Endodermal cell (in vitro differentiated cells): ENCODE results near the gene FCRLB. TPM values are rescaled to one million over a fixed set of nuclear protein-coding genes. Genes with fewer than 3 reads are reported as not detected.
A peak's percentile ranks its signal among the peaks of the same experiment; 100 is the strongest.

Source experiments
- DNase-seq: peaks from one replicate; pipeline ENCODE4 v3.0.0-alpha.2; 2017
- H3K27ac ChIP-seq: 2 replicates; pipeline ENCODE4 v1.5.1; 2013; ENCODE audit warnings: mild to moderate bottlenecking, low read depth, low read length, moderate library complexity
- H3K27me3 ChIP-seq: 2 replicates; pipeline ENCODE4 v1.6.1; 2013; ENCODE audit warnings: mild to moderate bottlenecking, low read length, moderate library complexity; ENCODE audit not compliant: insufficient read depth, control insufficient read depth, poor library complexity, severe bottlenecking
- H3K36me3 ChIP-seq: 2 replicates; pipeline ENCODE4 v1.7.0; 2013; ENCODE audit warnings: mild to moderate bottlenecking, low read length, moderate library complexity; ENCODE audit not compliant: control insufficient read depth, insufficient read depth
- H3K4me1 ChIP-seq: one replicate; pipeline ENCODE4 v1.7.0; 2013; ENCODE audit warnings: low read length; ENCODE audit not compliant: control insufficient read depth, insufficient read depth
- H3K4me3 ChIP-seq: 2 replicates; pipeline ENCODE4 v1.5.1; 2013; ENCODE audit warnings: mild to moderate bottlenecking, low read length, moderate library complexity
- H3K9ac ChIP-seq: 2 replicates; pipeline ENCODE4 v1.6.1; 2013; ENCODE audit warnings: mild to moderate bottlenecking, low read length, moderate library complexity; ENCODE audit not compliant: poor library complexity, severe bottlenecking; ENCODE audit errors: extremely low read depth
- H3K9me3 ChIP-seq: 2 replicates; pipeline ENCODE4 v1.6.1; 2013; ENCODE audit warnings: mild to moderate bottlenecking, low read length, moderate library complexity; ENCODE audit not compliant: control insufficient read depth
- H3K27ac Mint-ChIP-seq: 2 replicates; pipeline ENCODE4 v1.8.0; 2020; ENCODE audit warnings: mixed read lengths
- H3K27me3 Mint-ChIP-seq: 2 replicates; pipeline ENCODE4 v1.8.0; 2021; ENCODE audit warnings: mild to moderate bottlenecking, mixed read lengths; ENCODE audit not compliant: insufficient read depth
- H3K36me3 Mint-ChIP-seq: 2 replicates; pipeline ENCODE4 v1.8.0; 2020; ENCODE audit warnings: low read depth, mixed read lengths
- H3K4me1 Mint-ChIP-seq: 2 replicates; pipeline ENCODE4 v1.8.0; 2020; ENCODE audit warnings: mixed read lengths
- H3K4me3 Mint-ChIP-seq: 2 replicates; pipeline ENCODE4 v1.8.0; 2020; ENCODE audit warnings: mild to moderate bottlenecking, moderate library complexity, mixed read lengths
- H3K9me3 Mint-ChIP-seq: 2 replicates; pipeline ENCODE4 v1.8.0; 2020; ENCODE audit warnings: mild to moderate bottlenecking, mixed read lengths
- CTCF ChIP-seq: fragments of 200-600 bp; sonication (generic); conservative IDR thresholded peaks from 2 replicates; pipeline ENCODE4 v1.5.0; 2021; ENCODE audit warnings: antibody characterized with exemption, mild to moderate bottlenecking
- WGBS, 2 experiments: methylation state at CpG; one replicate each; pipeline versions ENCODE4 v1.1.5 to v1.1.7; 2013; ENCODE audit warnings: missing lambda C conversion rate in 2 of 2, mixed read lengths in 1 of 2; ENCODE audit not compliant: insufficient coverage in 1 of 2, insufficient read length in 1 of 2; 5-methylcytosine and 5-hydroxymethylcytosine counted together
- total RNA-seq, 2 donors: library from RNA; stranded (reverse); fragmentation: NEBNext Ultra II Directional in 1 of 2; extraction: Animal tissue kit (Norgen Biotek cat#: 25700) in 1 of 2; gene quantifications; 2 replicates in 1 of 2; 3 replicates in 1 of 2; pipeline ENCODE4 v1.2.1, GENCODE V29; 2021

FCRLB gene
- total RNA-seq, 2 donors from 2014 or later = 0.22 to 0.51 TPM

DNA sequence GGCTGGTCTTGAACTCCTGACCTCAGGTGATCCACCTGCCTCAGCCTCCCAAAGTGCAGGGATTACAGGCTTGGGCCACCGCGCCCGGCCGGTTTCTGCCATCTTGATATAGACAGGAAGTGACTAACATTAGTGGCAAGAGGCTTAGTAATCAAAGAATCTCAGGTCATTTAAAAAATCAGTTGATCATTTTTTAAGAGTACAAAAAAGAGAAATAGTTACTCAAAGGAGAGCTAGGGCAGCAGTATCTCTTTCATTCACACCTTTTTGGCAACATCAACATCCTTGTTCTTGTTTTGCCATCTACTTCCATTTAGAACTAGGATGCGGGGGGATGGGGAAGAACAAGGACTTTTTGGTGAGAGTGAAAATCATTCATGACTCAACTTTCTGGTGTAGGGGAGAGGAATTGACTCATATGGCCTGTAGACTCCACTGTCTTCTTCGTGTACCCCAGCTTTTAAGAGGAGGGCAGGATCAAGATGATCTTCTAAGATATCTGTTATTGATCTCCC lies 8.8 kb downstream of the FCRLB start:
- Mint-ChIP-seq H3K9me3 (no peaks in the 10 kb centered on the region), H3K36me3 (no peaks in the 10 kb centered on the region), H3K27ac (no peak overlapping the region), H3K27me3 (peaks cover 72% of the 10 kb centered on the region), H3K4me1 (peaks cover 33% of the 10 kb centered on the region), H3K4me3 (no peak overlapping the region)
- no peak for DNase-seq
- H3K36me3 ChIP-seq = no peaks in the 10 kb centered on the region
- no peak overlapping the region for H3K4me3 ChIP-seq
- no peaks in the 10 kb centered on the region for H3K9me3 ChIP-seq
- 92 to 94% methylated on average over 6 of the region's 6 CpGs for WGBS, 2 experiments
- H3K27me3 ChIP-seq = peaks cover 61% of the 10 kb centered on the region
- no peak overlapping the region for H3K27ac ChIP-seq
- peaks cover 16% of the 10 kb centered on the region for H3K4me1 ChIP-seq
- TF ChIP-seq CTCF = no peak
- H3K9ac ChIP-seq = no peak overlapping the region

DNA sequence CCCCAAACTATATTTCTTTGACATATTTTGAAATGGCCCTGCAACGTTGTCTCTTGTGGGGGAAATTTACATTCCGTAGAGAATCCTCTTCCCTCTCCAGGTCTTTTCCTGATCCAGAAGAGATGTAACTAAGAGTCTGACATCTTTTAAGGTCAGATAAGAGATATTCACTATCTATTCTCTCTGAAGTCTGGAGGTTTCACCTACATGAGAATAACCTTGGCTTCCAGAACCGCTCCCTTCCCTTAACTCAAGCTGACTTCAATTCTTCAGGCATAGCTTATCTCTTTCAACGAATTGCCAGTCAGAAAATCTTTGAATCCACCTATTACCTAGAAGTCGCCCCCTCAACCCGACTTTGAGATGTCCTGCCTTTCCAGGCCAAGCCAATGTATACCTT lies 9.9 kb downstream of the FCRLB start:
- Histone ChIP-seq H3K9ac (no peak overlapping the region), H3K27ac (no peak overlapping the region), H3K36me3 (no peaks in the 10 kb centered on the region), H3K4me3 (no peak overlapping the region), H3K4me1 (peaks cover 22% of the 10 kb centered on the region), H3K27me3 (peaks cover 50% of the 10 kb centered on the region), H3K9me3 (no peaks in the 10 kb centered on the region)
- H3K27ac Mint-ChIP-seq = no peak overlapping the region
- H3K36me3 Mint-ChIP-seq = no peaks in the 10 kb centered on the region
- no peak overlapping the region for H3K4me3 Mint-ChIP-seq
- peaks cover 61% of the 10 kb centered on the region for H3K27me3 Mint-ChIP-seq
- H3K4me1 Mint-ChIP-seq = peaks cover 36% of the 10 kb centered on the region
- H3K9me3 Mint-ChIP-seq = no peaks in the 10 kb centered on the region
- no peak for DNase-seq
- 71 to 100% methylated on average over 2 to 6 of the region's 6 CpGs for WGBS, 2 experiments
- no peak for TF ChIP-seq CTCF

DNA sequence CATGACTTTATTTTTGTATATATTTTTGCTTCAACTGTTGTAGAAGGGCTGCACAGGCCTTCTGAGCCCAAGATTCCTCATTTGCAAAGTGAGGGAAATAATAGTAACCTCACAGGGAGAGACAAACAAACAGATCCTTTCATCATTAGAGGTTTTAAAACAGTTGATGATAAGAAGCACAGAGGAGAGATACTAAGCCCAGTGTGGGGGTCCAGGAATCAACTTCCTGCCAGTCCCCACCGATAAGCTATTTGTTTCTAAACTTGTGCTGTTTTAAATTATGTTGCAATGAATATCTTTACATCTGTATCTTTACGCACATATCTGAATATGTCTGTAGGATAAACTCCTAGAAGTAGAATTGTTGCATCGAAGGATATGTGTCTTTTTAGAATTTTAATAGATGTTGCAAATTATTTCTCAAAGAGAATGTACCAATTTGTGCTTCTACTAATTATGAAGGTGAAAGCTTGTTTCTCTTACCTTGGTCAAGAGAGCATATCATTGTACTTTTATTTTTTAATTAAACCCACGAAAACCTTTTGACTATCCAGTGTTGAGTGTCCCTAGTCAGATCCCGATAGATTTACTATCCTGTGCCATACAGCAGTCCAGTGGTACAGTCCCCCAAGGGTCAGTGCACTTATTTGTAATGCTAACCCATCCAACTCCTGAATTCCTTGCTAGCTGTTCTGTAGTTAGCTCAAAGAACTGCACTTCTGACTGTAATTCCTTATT lies 10.8 kb downstream of the FCRLB start:
- Mint-ChIP-seq H3K36me3 (no peaks in the 10 kb centered on the region), H3K9me3 (no peaks in the 10 kb centered on the region), H3K27me3 (peaks cover 60% of the 10 kb centered on the region), H3K27ac (no peak overlapping the region), H3K4me3 (peak overlapping the region; percentile 7), H3K4me1 (peaks cover 39% of the 10 kb centered on the region)
- no peak overlapping the region for H3K4me3 ChIP-seq
- no peak overlapping the region for H3K27ac ChIP-seq
- no peak for DNase-seq
- no peak overlapping the region for H3K9ac ChIP-seq
- H3K9me3 ChIP-seq = no peaks in the 10 kb centered on the region
- no peaks in the 10 kb centered on the region for H3K36me3 ChIP-seq
- peaks cover 47% of the 10 kb centered on the region for H3K27me3 ChIP-seq
- no peak for TF ChIP-seq CTCF
- peaks cover 24% of the 10 kb centered on the region for H3K4me1 ChIP-seq
- 83% methylated on average over 4 to 5 of the region's 5 CpGs for WGBS, 2 experiments
